MM.1S (cell line): ENCODE results near the gene KDM4C.

Source experiments
- DNase-seq: peaks from one replicate; pipeline ENCODE4 v3.0.0-alpha.2; 2015
- H2AFZ ChIP-seq: fragments of 300-600 bp; sonication (generic); 2 replicates; pipeline ENCODE4 v1.6.0; 2016; ENCODE audit warnings: antibody characterized with exemption, low read length
- H3F3A ChIP-seq: fragments of 300-600 bp; sonication (generic); 2 replicates; pipeline ENCODE4 v1.6.1; 2016; ENCODE audit warnings: mild to moderate bottlenecking, antibody characterized with exemption, low read length, moderate library complexity, mixed read lengths; ENCODE audit not compliant: insufficient read depth
- H3K27ac ChIP-seq: fragments of 300-600 bp; sonication (generic); 2 replicates; pipeline ENCODE4 v1.5.1; 2016; ENCODE audit warnings: mild to moderate bottlenecking, low read length
- H3K27me3 ChIP-seq: fragments of 300-600 bp; sonication (generic); replicated peaks from 2 replicates; pipeline ENCODE4 v1.6.0; 2016; ENCODE audit warnings: low read length; ENCODE audit not compliant: insufficient read depth
- H3K36me3 ChIP-seq: fragments of 300-600 bp; sonication (generic); replicated peaks from 2 replicates; pipeline ENCODE4 v1.6.1; 2016; ENCODE audit warnings: mild to moderate bottlenecking, low read length, mixed read lengths; ENCODE audit not compliant: insufficient read depth
- H3K4me1 ChIP-seq: fragments of 300-600 bp; sonication (generic); 2 replicates; pipeline ENCODE4 v1.6.1; 2016; ENCODE audit warnings: low read length, mixed read lengths
- H3K4me2 ChIP-seq: fragments of 300-600 bp; sonication (generic); 2 replicates; pipeline ENCODE4 v1.6.0; 2016; ENCODE audit warnings: low read depth, low read length
- H3K4me3 ChIP-seq: fragments of 300-600 bp; sonication (generic); 2 replicates; pipeline ENCODE4 v1.5.1; 2016; ENCODE audit warnings: low read length, mixed read lengths
- H3K79me2 ChIP-seq: fragments of 300-600 bp; sonication (generic); 2 replicates; pipeline ENCODE4 v1.6.1; 2016; ENCODE audit warnings: mixed run types, low read length, mixed read lengths
- H3K9ac ChIP-seq: fragments of 300-600 bp; sonication (generic); 2 replicates; pipeline ENCODE4 v1.6.1; 2016; ENCODE audit warnings: low read length, mixed read lengths
- H3K9me2 ChIP-seq: fragments of 300-600 bp; sonication (generic); replicated peaks from 2 replicates; pipeline ENCODE4 v1.6.1; 2016; ENCODE audit warnings: mild to moderate bottlenecking, low read length, mixed read lengths; ENCODE audit not compliant: insufficient read depth
- H3K9me3 ChIP-seq: fragments of 300-600 bp; sonication (generic); replicated peaks from 2 replicates; pipeline ENCODE4 v1.6.1; 2016; ENCODE audit warnings: mild to moderate bottlenecking, low read length, mixed read lengths; ENCODE audit not compliant: insufficient read depth
- H4K20me1 ChIP-seq: fragments of 300-600 bp; sonication (generic); 2 replicates; pipeline ENCODE4 v1.6.1; 2016; ENCODE audit warnings: mild to moderate bottlenecking, low read length, moderate library complexity, mixed read lengths; ENCODE audit not compliant: insufficient read depth
- EZH2 ChIP-seq: fragments of 300-600 bp; sonication (generic); optimal IDR thresholded peaks from 2 replicates; pipeline ENCODE3; 2017; ENCODE audit warnings: low read depth, mild to moderate bottlenecking, antibody characterized with exemption, low read length, mixed read lengths
- EZH2phosphoT487 ChIP-seq: fragments of 300-600 bp; sonication (generic); IDR thresholded peaks from 2 replicates; pipeline ENCODE4 v1.6.1; 2018; ENCODE audit warnings: antibody characterized with exemption, low read length
- TF ChIP-seq, protein P1 (sequence below): fragments of 300-600 bp; sonication (generic); IDR thresholded peaks from 2 replicates; pipeline ENCODE4 v1.5.1; 2016; ENCODE audit warnings: antibody characterized with exemption, low read length, mixed read lengths

Gene KDM4C

DNA sequence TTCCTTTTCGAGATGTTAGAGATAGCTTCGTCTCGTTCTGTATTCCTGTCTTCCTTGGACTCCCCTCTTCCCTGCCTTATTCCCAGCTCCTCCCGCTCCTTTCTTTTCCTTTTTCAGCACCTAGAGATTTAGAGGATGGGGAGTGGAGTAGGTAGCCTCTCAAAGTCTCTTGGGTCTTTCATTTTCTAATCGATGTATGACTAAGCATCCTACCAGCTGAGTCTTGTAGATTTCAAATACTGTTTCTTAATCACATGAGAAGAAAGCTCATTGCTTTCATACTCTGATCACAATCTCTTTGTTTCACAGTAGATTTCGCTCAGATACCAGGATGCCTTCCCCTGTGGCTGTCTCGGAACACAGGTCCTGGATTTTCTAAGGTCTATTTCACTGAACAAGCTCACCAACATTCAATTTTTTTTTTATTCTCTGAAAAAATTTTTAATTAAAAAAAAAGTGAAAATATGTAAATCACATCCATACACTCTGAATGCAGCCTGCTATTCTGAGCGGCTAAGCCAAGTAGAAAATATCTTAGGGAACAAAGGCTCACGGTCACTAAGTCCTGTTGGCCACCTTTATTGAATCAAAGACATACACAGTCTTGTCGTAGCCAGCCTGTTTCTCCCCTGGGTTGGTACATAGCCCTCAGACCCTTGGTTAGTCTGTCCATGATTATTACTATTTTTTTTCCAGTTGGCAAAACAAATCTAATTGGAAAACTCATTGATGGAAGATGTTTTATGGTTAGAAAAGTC lies 413.8 kb downstream of the KDM4C start:
- Histone ChIP-seq H3K27ac (no peak overlapping the region), H3K4me3 (no peak overlapping the region), H3F3A (no peaks in the 10 kb centered on the region), H3K27me3 (no peaks in the 10 kb centered on the region), H3K79me2 (no peaks in the 10 kb centered on the region), H3K9me3 (no peaks in the 10 kb centered on the region), H3K9ac (no peak overlapping the region), H2AFZ (no peak overlapping the region), H3K4me2 (no peak overlapping the region), H4K20me1 (no peaks in the 10 kb centered on the region), H3K4me1 (no peaks in the 10 kb centered on the region), H3K36me3 (no peaks in the 10 kb centered on the region), H3K9me2 (no peaks in the 10 kb centered on the region)
- DNase-seq = no peak
- no peak for TF ChIP-seq EZH2
- TF ChIP-seq EZH2phosphoT487 = no peak
- TF ChIP-seq, protein P1, sequence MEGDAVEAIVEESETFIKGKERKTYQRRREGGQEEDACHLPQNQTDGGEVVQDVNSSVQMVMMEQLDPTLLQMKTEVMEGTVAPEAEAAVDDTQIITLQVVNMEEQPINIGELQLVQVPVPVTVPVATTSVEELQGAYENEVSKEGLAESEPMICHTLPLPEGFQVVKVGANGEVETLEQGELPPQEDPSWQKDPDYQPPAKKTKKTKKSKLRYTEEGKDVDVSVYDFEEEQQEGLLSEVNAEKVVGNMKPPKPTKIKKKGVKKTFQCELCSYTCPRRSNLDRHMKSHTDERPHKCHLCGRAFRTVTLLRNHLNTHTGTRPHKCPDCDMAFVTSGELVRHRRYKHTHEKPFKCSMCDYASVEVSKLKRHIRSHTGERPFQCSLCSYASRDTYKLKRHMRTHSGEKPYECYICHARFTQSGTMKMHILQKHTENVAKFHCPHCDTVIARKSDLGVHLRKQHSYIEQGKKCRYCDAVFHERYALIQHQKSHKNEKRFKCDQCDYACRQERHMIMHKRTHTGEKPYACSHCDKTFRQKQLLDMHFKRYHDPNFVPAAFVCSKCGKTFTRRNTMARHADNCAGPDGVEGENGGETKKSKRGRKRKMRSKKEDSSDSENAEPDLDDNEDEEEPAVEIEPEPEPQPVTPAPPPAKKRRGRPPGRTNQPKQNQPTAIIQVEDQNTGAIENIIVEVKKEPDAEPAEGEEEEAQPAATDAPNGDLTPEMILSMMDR = no peak

DNA sequence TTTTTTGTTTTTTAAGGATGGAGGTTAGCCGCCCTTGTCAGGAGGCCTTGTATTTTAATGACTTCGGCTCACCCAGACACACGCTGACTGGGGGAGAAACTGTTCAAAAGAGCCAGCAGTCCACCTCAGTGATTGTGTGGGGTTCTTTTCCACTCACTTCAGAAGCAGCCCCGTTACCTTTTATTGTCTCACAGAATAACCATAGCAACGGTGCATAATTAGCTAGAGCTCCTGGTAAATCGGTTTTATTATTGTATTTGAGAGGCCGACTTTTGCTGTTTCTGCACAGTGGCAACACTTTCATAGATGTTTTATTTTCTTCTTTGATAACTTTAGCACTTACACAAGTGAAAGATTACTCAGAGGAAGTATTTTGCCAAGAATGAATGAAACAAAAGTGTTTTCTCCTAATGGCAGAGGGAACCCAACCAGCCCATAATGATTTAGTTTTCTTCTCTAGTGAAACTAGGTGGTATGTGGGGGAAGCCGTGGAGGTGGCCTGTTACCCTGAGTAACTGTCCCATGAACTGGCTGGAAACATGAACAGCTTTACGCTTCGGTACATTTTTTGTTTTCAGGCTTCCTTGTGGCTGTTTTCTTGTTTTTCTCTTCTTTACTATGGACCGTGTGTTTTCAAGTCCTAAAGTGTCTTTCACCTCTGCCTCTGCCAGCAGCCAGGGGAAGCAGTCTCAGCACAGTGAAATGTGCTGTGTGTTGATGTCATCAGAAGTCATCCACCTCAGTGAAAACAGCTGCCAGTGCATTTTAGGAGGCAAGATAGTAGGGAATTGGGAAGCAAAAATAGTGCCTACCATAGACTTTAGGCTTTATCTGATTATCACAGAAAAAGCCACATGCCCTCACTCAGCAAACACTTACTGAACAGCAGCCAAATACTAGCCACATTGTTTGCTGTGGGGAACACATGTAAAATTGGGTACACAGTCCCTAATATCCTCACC lies 414.7 kb downstream of the KDM4C start:
- Histone ChIP-seq H3K27ac (no peak overlapping the region), H3F3A (no peaks in the 10 kb centered on the region), H3K9ac (no peak overlapping the region), H3K9me2 (no peaks in the 10 kb centered on the region), H2AFZ (no peak overlapping the region), H3K9me3 (no peaks in the 10 kb centered on the region), H3K79me2 (no peaks in the 10 kb centered on the region), H3K36me3 (no peaks in the 10 kb centered on the region), H3K4me3 (no peak overlapping the region), H3K4me1 (no peaks in the 10 kb centered on the region), H3K4me2 (no peak overlapping the region), H3K27me3 (no peaks in the 10 kb centered on the region), H4K20me1 (no peaks in the 10 kb centered on the region)
- TF ChIP-seq EZH2 = no peak
- TF ChIP-seq EZH2phosphoT487 = no peak
- TF ChIP-seq, protein P1 = no peak
- DNase-seq = no peak

DNA sequence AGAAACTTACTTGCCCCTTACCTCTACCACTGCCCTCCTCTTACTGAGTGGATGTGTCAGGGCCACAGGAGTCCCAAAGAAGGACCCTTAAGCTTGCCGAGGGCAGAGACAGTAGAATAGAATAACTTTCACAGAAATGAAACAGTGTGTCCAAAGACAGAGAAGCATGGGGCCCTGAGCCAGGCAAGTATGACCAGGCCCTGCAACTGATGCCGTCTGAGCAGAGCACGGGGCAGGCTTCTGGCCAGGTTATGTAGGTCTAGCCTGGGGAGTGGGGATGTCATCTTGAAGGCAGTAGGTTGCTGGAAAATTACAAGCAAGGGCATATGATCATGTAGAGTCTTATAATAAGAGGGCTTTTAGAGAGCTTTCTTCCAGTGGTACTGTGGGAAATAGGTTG lies 415.4 kb downstream of the KDM4C start:
- H3K4me2 ChIP-seq = no peak overlapping the region

More for the DNA sequence above, 415.4 kb downstream of the KDM4C start:
- no peak overlapping the region for H3K4me3 ChIP-seq
- no peaks in the 10 kb centered on the region for H3K4me1 ChIP-seq
- DNase-seq = no peak
- H3K9me3 ChIP-seq = no peaks in the 10 kb centered on the region
- no peaks in the 10 kb centered on the region for H3K36me3 ChIP-seq
- H3K27me3 ChIP-seq = no peaks in the 10 kb centered on the region
- H3K9me2 ChIP-seq = no peaks in the 10 kb centered on the region
- no peaks in the 10 kb centered on the region for H3K79me2 ChIP-seq
- no peaks in the 10 kb centered on the region for H4K20me1 ChIP-seq
- no peak for TF ChIP-seq EZH2phosphoT487
- H2AFZ ChIP-seq = no peak overlapping the region
- H3F3A ChIP-seq = no peaks in the 10 kb centered on the region
- no peak overlapping the region for H3K9ac ChIP-seq
- H3K27ac ChIP-seq = no peak overlapping the region
